HepG2 (cell line): ENCODE results near the gene COASY. TPM values are rescaled to one million over a fixed set of nuclear protein-coding genes. Genes with fewer than 3 reads are reported as not detected.
A peak's percentile ranks its signal among the peaks of the same experiment; 100 is the strongest.

ENCODE experiments used
- AGO2 ChIP-seq: fragments of 200-400 bp; formaldehyde crosslinking; optimal IDR thresholded peaks from 2 replicates; pipeline ENCODE3; 2017; ENCODE audit warnings: mild to moderate bottlenecking, low read depth, low read length, moderate library complexity
- ATM ChIP-seq: fragments of 450-650 bp; IDR thresholded peaks from 2 replicates; pipeline ENCODE4 v1.7.1; 2017; ENCODE audit warnings: mild to moderate bottlenecking, borderline replicate concordance
- CBX1 ChIP-seq: IDR thresholded peaks from one replicate; pipeline ENCODE4 v1.6.1; 2016; ENCODE audit warnings: antibody characterized with exemption, low read depth
- CHCHD3 ChIP-seq: sonication (generic); formaldehyde crosslinking; IDR thresholded peaks from 2 replicates; pipeline ENCODE4 v1.8.0; 2022; ENCODE audit warnings: mild to moderate bottlenecking, missing genetic modification reagents, moderate library complexity
- ELK4 ChIP-seq: sonication (generic); formaldehyde crosslinking; IDR thresholded peaks from 2 replicates; pipeline ENCODE4 v1.9.0; 2021; ENCODE audit warnings: missing genetic modification reagents, borderline replicate concordance
- HMG20A ChIP-seq: IDR thresholded peaks from 2 replicates; pipeline ENCODE4 v1.6.1; 2016; ENCODE audit warnings: borderline replicate concordance
- PHF21A ChIP-seq: sonication (generic); formaldehyde crosslinking; IDR thresholded peaks from 2 replicates; pipeline ENCODE4 v1.5.0; 2020; ENCODE audit warnings: mild to moderate bottlenecking, missing genetic modification reagents
- PREB ChIP-seq: sonication (generic); formaldehyde crosslinking; IDR thresholded peaks from 2 replicates; pipeline ENCODE4 v1.4.0; 2020; ENCODE audit warnings: missing genetic modification reagents
- SPEN ChIP-seq: sonication (generic); formaldehyde crosslinking; IDR thresholded peaks from 2 replicates; pipeline ENCODE4 v1.5.1; 2020; ENCODE audit warnings: low read depth, mild to moderate bottlenecking, missing genetic modification reagents
- ZNF207 ChIP-seq: fragments of 450-650 bp; IDR thresholded peaks from 2 replicates; pipeline ENCODE4 v1.6.1; 2016; ENCODE audit warnings: antibody characterized with exemption, borderline replicate concordance
- ZNF234 ChIP-seq: sonication (generic); formaldehyde crosslinking; conservative IDR thresholded peaks from 2 replicates; pipeline ENCODE4 v1.5.1; 2020; ENCODE audit warnings: mild to moderate bottlenecking, missing genetic modification reagents
- ZNF773 ChIP-seq: sonication (generic); formaldehyde crosslinking; IDR thresholded peaks from 2 replicates; pipeline ENCODE4 v1.4.0; 2020; ENCODE audit warnings: missing genetic modification reagents, borderline replicate concordance
- polyA plus RNA-seq, 8 experiments: library from polyadenylated mRNA; depleted of rRNA in 3 of 8; stranded (reverse) in 7 of 8; unstranded in 1 of 8; fragments of >200 nt; fragmentation: Illumina TruSeq in 4 of 8; extraction: Trizol in 4 of 8; gene quantifications; 2 replicates each; pipeline versions ENCODE4 v1.2.1 to v1.2.3, GENCODE V29; 2011 to 2016; ENCODE audit warnings: low read depth in 4 of 8, missing spikeins in 1 of 8, mixed read lengths in 1 of 8; ENCODE audit not compliant: insufficient read depth in 1 of 8
- total RNA-seq, 5 experiments: library from RNA; depleted of rRNA; stranded (reverse); fragments of >200 nt; fragmentation: Illumina TruSeq; extraction: Trizol; gene quantifications; 2 replicates each; pipeline ENCODE4 v1.2.3, GENCODE V29; 2016; ENCODE audit warnings: low read depth in 1 of 5
- TF ChIP-seq, protein P1 (sequence below): sonication (generic); formaldehyde crosslinking; IDR thresholded peaks from 2 replicates; pipeline ENCODE4 v1.4.0; 2020; ENCODE audit warnings: mild to moderate bottlenecking, missing genetic modification reagents
- TF ChIP-seq, protein P2 (sequence below): sonication (generic); formaldehyde crosslinking; IDR thresholded peaks from 2 replicates; pipeline ENCODE4 v1.4.0; 2020; ENCODE audit warnings: missing genetic modification reagents
- TF ChIP-seq, protein P3 (sequence below): sonication (generic); formaldehyde crosslinking; IDR thresholded peaks from 2 replicates; pipeline ENCODE4 v1.8.0; 2022; ENCODE audit warnings: mild to moderate bottlenecking, missing genetic modification reagents

The COASY gene
- total and polyA plus RNA-seq, 2 of the 13 experiments (the other 11 are each of a cell fraction or from before 2014, with no cell fraction given) = 90.7 to 125 TPM

DNA sequence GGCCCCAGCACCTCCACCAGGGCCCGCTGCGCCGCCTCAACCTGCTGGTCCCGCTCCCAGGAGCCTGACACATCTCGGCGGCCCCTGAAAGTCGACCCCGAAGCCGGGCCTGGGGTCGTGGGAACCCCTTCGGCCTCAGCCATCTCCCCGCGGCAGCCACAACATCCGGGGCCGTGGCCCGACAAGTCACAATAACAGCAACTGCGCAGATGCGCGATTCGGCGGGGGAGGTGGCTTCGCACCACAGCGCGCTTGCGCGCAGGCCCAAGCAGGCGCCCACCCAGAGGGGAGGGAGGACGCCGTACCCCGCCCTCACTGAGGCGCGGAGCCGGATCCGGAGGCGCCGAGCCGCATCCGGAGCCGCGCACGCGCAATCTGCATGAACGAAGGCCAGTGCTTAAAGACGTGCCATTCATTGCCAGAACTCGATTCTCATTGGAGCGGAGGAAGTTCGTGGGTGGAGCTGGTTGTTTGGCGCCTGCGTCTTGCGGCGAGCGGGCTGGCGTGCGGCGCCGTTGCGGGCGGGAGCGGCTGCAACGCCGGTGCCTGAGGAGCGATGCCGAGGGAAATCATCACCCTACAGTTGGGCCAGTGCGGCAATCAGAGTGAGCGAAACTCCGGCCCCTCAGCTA is 47.4 kb downstream of the COASY start, which contains the start of the genes RETREG3 and TUBG1 (continued):
- TF ChIP-seq, protein P1, sequence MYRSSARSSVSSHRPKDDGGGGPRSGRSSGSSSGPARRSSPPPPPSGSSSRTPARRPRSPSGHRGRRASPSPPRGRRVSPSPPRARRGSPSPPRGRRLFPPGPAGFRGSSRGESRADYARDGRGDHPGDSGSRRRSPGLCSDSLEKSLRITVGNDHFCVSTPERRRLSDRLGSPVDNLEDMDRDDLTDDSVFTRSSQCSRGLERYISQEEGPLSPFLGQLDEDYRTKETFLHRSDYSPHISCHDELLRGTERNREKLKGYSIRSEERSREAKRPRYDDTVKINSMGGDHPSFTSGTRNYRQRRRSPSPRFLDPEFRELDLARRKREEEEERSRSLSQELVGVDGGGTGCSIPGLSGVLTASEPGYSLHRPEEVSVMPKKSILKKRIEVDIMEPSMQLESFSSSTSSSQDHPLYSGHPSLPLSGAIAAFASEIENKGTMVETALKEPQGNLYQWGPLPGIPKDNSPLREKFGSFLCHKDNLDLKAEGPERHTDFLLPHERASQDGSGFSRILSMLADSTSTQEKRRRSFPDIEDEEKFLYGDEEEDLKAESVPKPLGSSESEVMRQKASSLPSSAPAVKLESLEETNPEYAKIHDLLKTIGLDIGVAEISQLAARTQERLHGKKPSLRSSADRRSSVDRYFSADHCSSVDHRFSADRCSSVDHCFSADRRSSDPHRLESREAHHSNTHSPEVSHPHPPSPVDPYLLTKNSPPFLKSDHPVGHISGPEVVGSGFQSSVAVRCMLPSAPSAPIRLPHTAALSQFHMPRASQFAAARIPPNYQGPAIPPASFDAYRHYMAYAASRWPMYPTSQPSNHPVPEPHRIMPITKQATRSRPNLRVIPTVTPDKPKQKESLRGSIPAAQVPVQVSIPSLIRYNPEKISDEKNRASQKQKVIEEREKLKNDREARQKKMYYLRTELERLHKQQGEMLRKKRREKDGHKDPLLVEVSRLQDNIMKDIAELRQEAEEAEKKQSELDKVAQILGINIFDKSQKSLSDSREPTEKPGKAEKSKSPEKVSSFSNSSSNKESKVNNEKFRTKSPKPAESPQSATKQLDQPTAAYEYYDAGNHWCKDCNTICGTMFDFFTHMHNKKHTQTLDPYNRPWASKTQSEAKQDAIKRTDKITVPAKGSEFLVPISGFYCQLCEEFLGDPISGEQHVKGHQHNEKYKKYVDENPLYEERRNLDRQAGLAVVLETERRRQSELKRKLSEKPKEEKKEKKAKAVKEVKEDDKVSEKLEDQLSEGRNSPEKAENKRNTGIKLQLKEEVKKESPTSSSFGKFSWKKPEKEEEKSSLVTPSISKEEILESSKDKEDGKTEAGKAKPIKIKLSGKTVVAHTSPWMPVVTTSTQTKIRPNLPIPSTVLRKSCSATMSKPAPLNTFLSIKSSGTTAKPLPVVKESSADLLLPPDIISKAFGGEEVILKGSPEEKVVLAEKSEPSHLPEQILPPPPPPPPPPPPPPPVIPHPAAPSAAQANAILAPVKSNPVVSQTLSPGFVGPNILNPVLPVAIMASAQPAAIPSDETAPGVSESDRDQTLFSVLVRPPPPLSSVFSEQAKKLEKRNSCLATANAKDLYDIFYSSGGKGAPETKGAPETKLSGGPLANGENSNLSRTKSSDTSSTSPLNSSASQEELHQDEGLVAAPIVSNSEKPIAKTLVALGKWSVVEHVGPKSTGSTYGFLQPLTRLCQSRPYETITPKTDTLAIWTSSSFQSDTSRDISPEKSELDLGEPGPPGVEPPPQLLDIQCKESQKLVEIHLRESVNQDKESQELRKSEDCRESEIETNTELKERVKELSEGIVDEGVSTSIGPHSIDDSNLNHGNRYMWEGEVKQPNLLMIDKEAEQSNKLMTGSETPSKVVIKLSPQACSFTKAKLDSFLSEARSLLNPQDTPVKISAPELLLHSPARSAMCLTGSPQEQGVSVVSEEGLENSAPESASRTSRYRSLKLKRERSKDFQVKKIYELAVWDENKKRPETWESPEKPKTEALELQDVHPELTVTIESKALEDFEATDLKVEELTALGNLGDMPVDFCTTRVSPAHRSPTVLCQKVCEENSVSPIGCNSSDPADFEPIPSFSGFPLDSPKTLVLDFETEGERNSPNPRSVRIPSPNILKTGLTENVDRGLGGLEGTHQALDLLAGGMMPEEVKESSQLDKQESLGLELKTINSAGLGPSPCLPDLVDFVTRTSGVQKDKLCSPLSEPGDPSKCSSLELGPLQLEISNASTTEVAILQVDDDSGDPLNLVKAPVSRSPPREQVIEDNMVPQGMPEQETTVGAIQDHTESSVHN (CRISPR knock-in tag) = no peak
- no peak; the same call in 1 of the 2 replicates for TF ChIP-seq PREB (CRISPR knock-in tag)
- TF ChIP-seq, protein P2, sequence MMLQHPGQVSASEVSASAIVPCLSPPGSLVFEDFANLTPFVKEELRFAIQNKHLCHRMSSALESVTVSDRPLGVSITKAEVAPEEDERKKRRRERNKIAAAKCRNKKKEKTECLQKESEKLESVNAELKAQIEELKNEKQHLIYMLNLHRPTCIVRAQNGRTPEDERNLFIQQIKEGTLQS (CRISPR knock-in tag) = no peak
- TF ChIP-seq ZNF234 (CRISPR knock-in tag) = no peak
- no peak for TF ChIP-seq ATM
- TF ChIP-seq PHF21A = 0 out of 2 replicates have a peak, but pooled peaks have one; percentile 27
- no peak for TF ChIP-seq ZNF207
- TF ChIP-seq CHCHD3 = no peak; the same call in 1 of the 2 replicates
- TF ChIP-seq CBX1 = peak; percentile 48
- peak; percentile 84; the same call in 1 of the 2 replicates for TF ChIP-seq ZNF773 (CRISPR knock-in tag)
- TF ChIP-seq SPEN (CRISPR knock-in tag) = peak; percentile 91
- no peak for TF ChIP-seq ELK4 (CRISPR knock-in tag)
- TF ChIP-seq, protein P3, sequence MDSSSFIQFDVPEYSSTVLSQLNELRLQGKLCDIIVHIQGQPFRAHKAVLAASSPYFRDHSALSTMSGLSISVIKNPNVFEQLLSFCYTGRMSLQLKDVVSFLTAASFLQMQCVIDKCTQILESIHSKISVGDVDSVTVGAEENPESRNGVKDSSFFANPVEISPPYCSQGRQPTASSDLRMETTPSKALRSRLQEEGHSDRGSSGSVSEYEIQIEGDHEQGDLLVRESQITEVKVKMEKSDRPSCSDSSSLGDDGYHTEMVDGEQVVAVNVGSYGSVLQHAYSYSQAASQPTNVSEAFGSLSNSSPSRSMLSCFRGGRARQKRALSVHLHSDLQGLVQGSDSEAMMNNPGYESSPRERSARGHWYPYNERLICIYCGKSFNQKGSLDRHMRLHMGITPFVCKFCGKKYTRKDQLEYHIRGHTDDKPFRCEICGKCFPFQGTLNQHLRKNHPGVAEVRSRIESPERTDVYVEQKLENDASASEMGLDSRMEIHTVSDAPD (CRISPR knock-in tag) = no peak
- TF ChIP-seq AGO2 = peak; percentile 61
- TF ChIP-seq HMG20A (CRISPR knock-in tag) = no peak
